ENCODE results near the gene FBL.
"Not testable (repeated sequence)": the region's sequence is repeated elsewhere in the genome, so short reads cannot be mapped to it uniquely, and the experiment has no call there.

DNA sequence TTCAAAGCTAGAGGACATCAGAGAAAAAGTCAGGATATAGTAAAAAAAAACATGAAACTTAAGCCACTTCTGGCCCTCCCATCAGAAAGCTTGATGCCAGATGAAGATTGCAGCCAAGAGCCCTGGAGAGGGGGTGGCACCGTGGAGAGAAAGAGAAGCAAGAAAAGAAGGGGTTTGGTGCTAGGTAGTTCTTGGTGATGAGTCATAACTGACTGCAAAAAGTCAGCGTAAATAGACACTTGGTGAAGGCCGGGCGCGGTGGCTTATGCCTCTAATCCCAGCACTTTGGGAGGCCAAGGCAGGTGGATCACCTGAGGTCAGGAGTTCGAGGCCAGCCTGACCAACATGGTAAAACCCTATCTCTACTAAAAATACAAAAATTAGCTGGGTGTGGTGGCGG, 37.5 kb downstream of the FBL start:
- not testable (repeated sequence) for TF ChIP-seq POLR2A (IDR thresholded peaks at IDR 0.05)
- TF ChIP-seq, protein P1, sequence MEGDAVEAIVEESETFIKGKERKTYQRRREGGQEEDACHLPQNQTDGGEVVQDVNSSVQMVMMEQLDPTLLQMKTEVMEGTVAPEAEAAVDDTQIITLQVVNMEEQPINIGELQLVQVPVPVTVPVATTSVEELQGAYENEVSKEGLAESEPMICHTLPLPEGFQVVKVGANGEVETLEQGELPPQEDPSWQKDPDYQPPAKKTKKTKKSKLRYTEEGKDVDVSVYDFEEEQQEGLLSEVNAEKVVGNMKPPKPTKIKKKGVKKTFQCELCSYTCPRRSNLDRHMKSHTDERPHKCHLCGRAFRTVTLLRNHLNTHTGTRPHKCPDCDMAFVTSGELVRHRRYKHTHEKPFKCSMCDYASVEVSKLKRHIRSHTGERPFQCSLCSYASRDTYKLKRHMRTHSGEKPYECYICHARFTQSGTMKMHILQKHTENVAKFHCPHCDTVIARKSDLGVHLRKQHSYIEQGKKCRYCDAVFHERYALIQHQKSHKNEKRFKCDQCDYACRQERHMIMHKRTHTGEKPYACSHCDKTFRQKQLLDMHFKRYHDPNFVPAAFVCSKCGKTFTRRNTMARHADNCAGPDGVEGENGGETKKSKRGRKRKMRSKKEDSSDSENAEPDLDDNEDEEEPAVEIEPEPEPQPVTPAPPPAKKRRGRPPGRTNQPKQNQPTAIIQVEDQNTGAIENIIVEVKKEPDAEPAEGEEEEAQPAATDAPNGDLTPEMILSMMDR (IDR thresholded peaks at IDR 0.05): not testable (repeated sequence)
